HCT116 (cell line): ENCODE measurements around the gene TCP1. TPM values are rescaled to one million over a fixed set of nuclear protein-coding genes. Genes with fewer than 3 reads are reported as not detected.

ENCODE experiments used
- ATAC-seq: fragments of 200-7000 bp; cut with Tn5 transposase; 2 replicates; pipeline ENCODE4 v1.9.1; 2020; ENCODE audit warnings: mild to moderate bottlenecking, moderate library complexity
- BruUV-seq: library from RNA; stranded (reverse); fragments of 400-500 nt; replicated peaks from 2 replicates; lab custom pipeline; 2021; lab: Mats Ljungman, UMichigan
- CTCF ChIA-PET: fragments of 300-600 bp; sonication (Branson Sonifier 250); formaldehyde crosslinking; loops from one replicate; lab custom pipeline; 2021; ENCODE audit warnings: antibody characterized with exemption; lab: Charles Lee
- POLR2A ChIA-PET: fragments of 300-600, 350-600 bp; sonication (Branson Sonifier 250); formaldehyde crosslinking; loops from one replicate; lab custom pipeline; 2021; ENCODE audit warnings: antibody characterized with exemption; lab: Charles Lee
- RAD21 ChIA-PET, 2 experiments: fragments of 300-600 bp; sonication (Branson Sonifier 250); formaldehyde crosslinking; loops; one replicate each; lab custom pipeline; 2023; ENCODE audit warnings: low total read pairs in 2 of 2; ENCODE audit not compliant: uncharacterized antibody in 2 of 2, unreplicated experiment in 2 of 2, low non-redundant PET in 1 of 2; lab: Charles Lee
- DNase-seq: peaks from one replicate; pipeline ENCODE4 v3.0.0-alpha.2; 2010; ENCODE audit warnings: low read depth, low spot score
- H2AFZ ChIP-seq: fragments of 200-600 bp; shearing (Covaris generic), sonication (generic); 2 replicates; pipeline ENCODE4 v1.6.1; 2017; ENCODE audit warnings: low read depth, mixed run types, mixed read lengths, antibody characterized with exemption, low read length; ENCODE audit not compliant: poor library complexity, severe bottlenecking
- H3K27ac ChIP-seq: 2 replicates; pipeline ENCODE4 v1.5.1; 2012; ENCODE audit warnings: low read depth, low read length
- H3K27me3 ChIP-seq: fragments of 200-600 bp; sonication (generic); 2 replicates; pipeline ENCODE4 v1.6.1; 2016; ENCODE audit warnings: mixed run types, low read length, mixed read lengths; ENCODE audit not compliant: insufficient read depth
- H3K36me3 ChIP-seq, 2 experiments: fragments of 200-500 bp in 1 of 2; fragments of 200-600 bp in 1 of 2; sonication (Bioruptor generic) in 1 of 2; sonication (generic) in 1 of 2; 2 replicates each; pipeline versions ENCODE4 v1.5.1 to v1.6.1; 2014 to 2016; ENCODE audit warnings: low read length in 2 of 2, inconsistent platforms in 1 of 2, mixed read lengths in 1 of 2, mixed run types in 1 of 2; ENCODE audit not compliant: insufficient read depth in 2 of 2, control insufficient read depth in 1 of 2
- H3K4me1 ChIP-seq, 2 experiments: fragments of 200-600 bp in 1 of 2; sonication (generic) in 1 of 2; 2 replicates each; pipeline versions ENCODE4 v1.5.1 to v1.6.1; 2012 to 2017; ENCODE audit warnings: low read length in 2 of 2, inconsistent platforms in 1 of 2, mild to moderate bottlenecking in 1 of 2, mixed read lengths in 1 of 2, mixed run types in 1 of 2, moderate library complexity in 1 of 2; ENCODE audit not compliant: insufficient read depth in 2 of 2, control insufficient read depth in 1 of 2
- H3K4me2 ChIP-seq: fragments of 200-600 bp; sonication (generic); 2 replicates; pipeline ENCODE4 v1.6.1; 2017; ENCODE audit warnings: mixed run types, low read length, mixed read lengths
- H3K4me3 ChIP-seq, 2 experiments: fragments of 200-600 bp in 1 of 2; sonication (generic) in 1 of 2; replicated peaks in 1 of 2; 2 replicates each; pipeline ENCODE4 v1.5.1; 2011 to 2016; ENCODE audit warnings: low read length in 2 of 2, control low read depth in 1 of 2, low read depth in 1 of 2, mild to moderate bottlenecking in 1 of 2, mixed read lengths in 1 of 2, mixed run types in 1 of 2
- H3K79me2 ChIP-seq: fragments of 200-600 bp; sonication (generic); 2 replicates; pipeline ENCODE4 v1.6.1; 2017; ENCODE audit warnings: mild to moderate bottlenecking, mixed run types, low read length, moderate library complexity, mixed read lengths; ENCODE audit not compliant: insufficient read depth
- H3K9ac ChIP-seq: fragments of 200-600 bp; sonication (generic); 2 replicates; pipeline ENCODE4 v1.6.1; 2016; ENCODE audit warnings: low read length, mixed read lengths
- H3K9me2 ChIP-seq: fragments of 200-600 bp; sonication (generic), shearing (Covaris generic); 2 replicates; pipeline ENCODE4 v1.6.1; 2017; ENCODE audit warnings: mixed run types, mild to moderate bottlenecking, moderate library complexity; ENCODE audit not compliant: insufficient read depth
- H3K9me3 ChIP-seq, 2 experiments: fragments of 200-500 bp in 1 of 2; fragments of 200-600 bp in 1 of 2; sonication (Bioruptor generic) in 1 of 2; sonication (generic) in 1 of 2; 2 replicates each; pipeline ENCODE4 v1.6.1; 2014 to 2017; ENCODE audit warnings: low read length in 2 of 2, mixed read lengths in 2 of 2, inconsistent platforms in 1 of 2, low read depth in 1 of 2, mild to moderate bottlenecking in 1 of 2, mixed run types in 1 of 2, moderate library complexity in 1 of 2; ENCODE audit not compliant: control insufficient read depth in 1 of 2, insufficient read depth in 1 of 2
- H4K20me1 ChIP-seq: fragments of 200-600 bp; sonication (generic), shearing (Covaris generic); 2 replicates; pipeline ENCODE4 v1.6.1; 2017; ENCODE audit warnings: mixed run types, mild to moderate bottlenecking, moderate library complexity; ENCODE audit not compliant: insufficient read depth
- CEBPB ChIP-seq: IDR thresholded peaks from 2 replicates; pipeline ENCODE4 v1.6.1; 2012; ENCODE audit warnings: low read depth
- EGR1 ChIP-seq: IDR thresholded peaks from 2 replicates; pipeline ENCODE4 v1.6.1; 2012; ENCODE audit warnings: low read depth
- ELF1 ChIP-seq: IDR thresholded peaks from 2 replicates; pipeline ENCODE4 v1.6.1; 2012; ENCODE audit warnings: low read depth, borderline replicate concordance
- EZH2 ChIP-seq: fragments of 200-600 bp; sonication (generic); IDR thresholded peaks from 2 replicates; pipeline ENCODE4 v1.6.1; 2017; ENCODE audit warnings: antibody characterized with exemption, mixed run types
- FOSL1 ChIP-seq: IDR thresholded peaks from 2 replicates; pipeline ENCODE4 v1.6.1; 2012; ENCODE audit warnings: low read depth
- JUND ChIP-seq: IDR thresholded peaks from 2 replicates; pipeline ENCODE4 v1.6.1; 2012
- POLR2AphosphoS5 ChIP-seq: IDR thresholded peaks from 2 replicates; pipeline ENCODE4 v1.6.1; 2011; ENCODE audit warnings: mild to moderate bottlenecking, low read depth, low read length, moderate library complexity
- RAD21 ChIP-seq: IDR thresholded peaks from 2 replicates; pipeline ENCODE4 v1.6.1; 2012; ENCODE audit warnings: low read depth, mild to moderate bottlenecking
- SIN3A ChIP-seq: IDR thresholded peaks from 2 replicates; pipeline ENCODE4 v1.6.1; 2012; ENCODE audit warnings: low read depth
- SP1 ChIP-seq: IDR thresholded peaks from 2 replicates; pipeline ENCODE4 v1.6.1; 2012; ENCODE audit warnings: low read depth
- SRF ChIP-seq: IDR thresholded peaks from 2 replicates; pipeline ENCODE4 v1.6.1; 2012; ENCODE audit warnings: low read depth
- YY1 ChIP-seq: IDR thresholded peaks from 2 replicates; pipeline ENCODE4 v1.6.1; 2011; ENCODE audit warnings: low read length, low read depth, moderate library complexity, mild to moderate bottlenecking; ENCODE audit not compliant: insufficient replicate concordance; ENCODE audit errors: extremely low read depth
- ZFX ChIP-seq: fragments of 450-650 bp; IDR thresholded peaks from 2 replicates; pipeline ENCODE4 v1.6.1; 2017
- intact Hi-C: fragments of 100-400 bp; cut with micrococcal nuclease; formaldehyde crosslinking; loops from 2 replicates; pipeline ENCODE4 v1.10.0; 2022
- total RNA-seq: library from RNA; stranded (reverse); gene quantifications from one replicate; pipeline ENCODE4 v1.2.1, GENCODE V29; 2021; ENCODE audit not compliant: unreplicated experiment
- TF ChIP-seq, protein P1 (sequence below): IDR thresholded peaks from 2 replicates; pipeline ENCODE4 v1.6.1; 2012; ENCODE audit warnings: low read depth
- TF ChIP-seq, protein P2 (sequence below): IDR thresholded peaks from 2 replicates; pipeline ENCODE4 v1.6.1; 2011; ENCODE audit warnings: mild to moderate bottlenecking, low read length, moderate library complexity; ENCODE audit not compliant: insufficient replicate concordance; ENCODE audit errors: extremely low read depth
- TF ChIP-seq, protein P3 (sequence below): IDR thresholded peaks from 2 replicates; pipeline ENCODE4 v1.6.1; 2012
- TF ChIP-seq, protein P4 (sequence below): IDR thresholded peaks from 2 replicates; pipeline ENCODE4 v1.6.1; 2012

The TCP1 gene
- total RNA-seq, 1 experiment from 2014 or later: 447 TPM

DNA sequence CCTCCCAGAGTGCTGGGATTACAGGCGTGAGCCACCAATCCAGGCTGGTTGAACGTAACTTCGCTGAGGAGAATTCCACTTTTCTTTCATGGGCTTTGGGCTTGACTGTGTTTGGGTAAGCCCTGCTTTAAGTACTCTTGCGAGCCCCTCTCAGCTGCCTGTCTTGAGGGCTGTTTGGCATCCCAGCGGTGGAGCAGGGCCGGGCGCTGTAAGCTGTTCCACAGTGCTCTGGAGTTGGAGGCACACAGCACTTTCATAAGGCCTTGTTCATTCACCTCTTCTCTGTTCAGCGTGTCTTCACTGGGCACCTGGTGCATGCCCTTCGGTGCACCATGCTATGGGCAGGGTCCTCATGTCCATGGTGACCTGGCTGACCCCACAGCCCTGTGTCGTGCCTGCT lies 32.3 kb upstream of the TCP1 start:
- no TSS peak for BruUV-seq
- no peaks in the 10 kb centered on the region for H3K79me2 ChIP-seq
- no peak for DNase-seq
- POLR2A ChIA-PET: no interaction called here
- no peak overlapping the region for H3K9ac ChIP-seq
- H4K20me1 ChIP-seq: no peaks in the 10 kb centered on the region
- no peak overlapping the region for H2AFZ ChIP-seq
- no peaks in the 10 kb centered on the region for H3K9me3 ChIP-seq
- no peaks in the 10 kb centered on the region for H3K4me1 ChIP-seq
- H3K27me3 ChIP-seq: no peaks in the 10 kb centered on the region
- TF ChIP-seq, protein P1, sequence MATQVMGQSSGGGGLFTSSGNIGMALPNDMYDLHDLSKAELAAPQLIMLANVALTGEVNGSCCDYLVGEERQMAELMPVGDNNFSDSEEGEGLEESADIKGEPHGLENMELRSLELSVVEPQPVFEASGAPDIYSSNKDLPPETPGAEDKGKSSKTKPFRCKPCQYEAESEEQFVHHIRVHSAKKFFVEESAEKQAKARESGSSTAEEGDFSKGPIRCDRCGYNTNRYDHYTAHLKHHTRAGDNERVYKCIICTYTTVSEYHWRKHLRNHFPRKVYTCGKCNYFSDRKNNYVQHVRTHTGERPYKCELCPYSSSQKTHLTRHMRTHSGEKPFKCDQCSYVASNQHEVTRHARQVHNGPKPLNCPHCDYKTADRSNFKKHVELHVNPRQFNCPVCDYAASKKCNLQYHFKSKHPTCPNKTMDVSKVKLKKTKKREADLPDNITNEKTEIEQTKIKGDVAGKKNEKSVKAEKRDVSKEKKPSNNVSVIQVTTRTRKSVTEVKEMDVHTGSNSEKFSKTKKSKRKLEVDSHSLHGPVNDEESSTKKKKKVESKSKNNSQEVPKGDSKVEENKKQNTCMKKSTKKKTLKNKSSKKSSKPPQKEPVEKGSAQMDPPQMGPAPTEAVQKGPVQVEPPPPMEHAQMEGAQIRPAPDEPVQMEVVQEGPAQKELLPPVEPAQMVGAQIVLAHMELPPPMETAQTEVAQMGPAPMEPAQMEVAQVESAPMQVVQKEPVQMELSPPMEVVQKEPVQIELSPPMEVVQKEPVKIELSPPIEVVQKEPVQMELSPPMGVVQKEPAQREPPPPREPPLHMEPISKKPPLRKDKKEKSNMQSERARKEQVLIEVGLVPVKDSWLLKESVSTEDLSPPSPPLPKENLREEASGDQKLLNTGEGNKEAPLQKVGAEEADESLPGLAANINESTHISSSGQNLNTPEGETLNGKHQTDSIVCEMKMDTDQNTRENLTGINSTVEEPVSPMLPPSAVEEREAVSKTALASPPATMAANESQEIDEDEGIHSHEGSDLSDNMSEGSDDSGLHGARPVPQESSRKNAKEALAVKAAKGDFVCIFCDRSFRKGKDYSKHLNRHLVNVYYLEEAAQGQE: no peak
- TF ChIP-seq JUND (no peak), RAD21 (no peak), FOSL1 (no peak), SRF (no peak), SP1 (no peak), POLR2AphosphoS5 (no peak), ELF1 (no peak), YY1 (no peak), EZH2 (no peak), ZFX (no peak), SIN3A (no peak), CEBPB (no peak), EGR1 (no peak)
- TF ChIP-seq, protein P2, sequence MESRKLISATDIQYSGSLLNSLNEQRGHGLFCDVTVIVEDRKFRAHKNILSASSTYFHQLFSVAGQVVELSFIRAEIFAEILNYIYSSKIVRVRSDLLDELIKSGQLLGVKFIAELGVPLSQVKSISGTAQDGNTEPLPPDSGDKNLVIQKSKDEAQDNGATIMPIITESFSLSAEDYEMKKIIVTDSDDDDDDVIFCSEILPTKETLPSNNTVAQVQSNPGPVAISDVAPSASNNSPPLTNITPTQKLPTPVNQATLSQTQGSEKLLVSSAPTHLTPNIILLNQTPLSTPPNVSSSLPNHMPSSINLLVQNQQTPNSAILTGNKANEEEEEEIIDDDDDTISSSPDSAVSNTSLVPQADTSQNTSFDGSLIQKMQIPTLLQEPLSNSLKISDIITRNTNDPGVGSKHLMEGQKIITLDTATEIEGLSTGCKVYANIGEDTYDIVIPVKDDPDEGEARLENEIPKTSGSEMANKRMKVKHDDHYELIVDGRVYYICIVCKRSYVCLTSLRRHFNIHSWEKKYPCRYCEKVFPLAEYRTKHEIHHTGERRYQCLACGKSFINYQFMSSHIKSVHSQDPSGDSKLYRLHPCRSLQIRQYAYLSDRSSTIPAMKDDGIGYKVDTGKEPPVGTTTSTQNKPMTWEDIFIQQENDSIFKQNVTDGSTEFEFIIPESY: no peak
- TF ChIP-seq, protein P3, sequence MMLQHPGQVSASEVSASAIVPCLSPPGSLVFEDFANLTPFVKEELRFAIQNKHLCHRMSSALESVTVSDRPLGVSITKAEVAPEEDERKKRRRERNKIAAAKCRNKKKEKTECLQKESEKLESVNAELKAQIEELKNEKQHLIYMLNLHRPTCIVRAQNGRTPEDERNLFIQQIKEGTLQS: no peak
- TF ChIP-seq, protein P4, sequence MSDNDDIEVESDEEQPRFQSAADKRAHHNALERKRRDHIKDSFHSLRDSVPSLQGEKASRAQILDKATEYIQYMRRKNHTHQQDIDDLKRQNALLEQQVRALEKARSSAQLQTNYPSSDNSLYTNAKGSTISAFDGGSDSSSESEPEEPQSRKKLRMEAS: no peak
- TF ChIP-seq, all 23 proteins: peak for 0
- Histone ChIP-seq H3K9me2 (no peaks in the 10 kb centered on the region), H3K36me3 (no peaks in the 10 kb centered on the region), H3K27ac (no peak overlapping the region), H3K4me3 (no peak overlapping the region), H3K4me2 (no peak overlapping the region)
- RAD21 ChIA-PET: no interaction called here
- no peak for ATAC-seq
- CTCF ChIA-PET: no interaction called here
- intact Hi-C loops: no loop called here
